GM19324 (cell line): ENCODE measurements around the gene HSPA8.
"Not testable (repeated sequence)": the region's sequence is repeated elsewhere in the genome, so short reads cannot be mapped to it uniquely, and the experiment has no call there.

Experiments
- ATAC-seq: cut with Tn5 transposase; IDR thresholded peaks from one replicate; pipeline ENCODE4 v1.9.1; 2021; ENCODE audit warnings: mild to moderate bottlenecking, moderate library complexity; ENCODE audit not compliant: unreplicated experiment, low FRiP score

HSPA8 gene

GRCh38 chr11:123061403-123062157 lies at the start of gene HSPA8:
Gene HSPA8, minus strand, starts transcription at chr11:123062136. Its CDS starts 812 bp downstream, at chr11:123061324.
- no peak for ATAC-seq

GRCh38 chr11:123111465-123111864 lies 49.5 kb upstream of the HSPA8 start:
- no peak for ATAC-seq

GRCh38 chr11:123110397-123110796 lies 48.5 kb upstream of the HSPA8 start:
- no peak for ATAC-seq

GRCh38 chr11:123107945-123108495 lies 46.1 kb upstream of the HSPA8 start:
- no peak for ATAC-seq

GRCh38 chr11:123104697-123105096 lies 42.8 kb upstream of the HSPA8 start:
- ATAC-seq, result no peak

GRCh38 chr11:123103326-123103980 lies 41.5 kb upstream of the HSPA8 start:
- ATAC-seq, result no peak

GRCh38 chr11:123100379-123101085 lies 38.6 kb upstream of the HSPA8 start:
- no peak for ATAC-seq

GRCh38 chr11:123098990-123099389 lies 37.1 kb upstream of the HSPA8 start:
- no peak for ATAC-seq

- no peak for ATAC-seq
Measured at GRCh38 chr11:123093739-123094138, 31.8 kb upstream of the HSPA8 start.

- ATAC-seq, result no peak
Measured at GRCh38 chr11:123091506-123091905, 29.6 kb upstream of the HSPA8 start.

- not testable (repeated sequence) for ATAC-seq
Measured at GRCh38 chr11:123090168-123090567, 28.2 kb upstream of the HSPA8 start.

GRCh38 chr11:123088896-123089295 lies 27.0 kb upstream of the HSPA8 start:
- not testable (repeated sequence) for ATAC-seq

- peak; percentile 92 for ATAC-seq
Measured at GRCh38 chr11:123087657-123088056, 25.7 kb upstream of the HSPA8 start.

GRCh38 chr11:123086305-123086704 lies 24.4 kb upstream of the HSPA8 start:
- ATAC-seq, result no peak

- no peak for ATAC-seq
Measured at GRCh38 chr11:123085497-123085896, 23.6 kb upstream of the HSPA8 start.

- ATAC-seq, result no peak
Measured at GRCh38 chr11:123084454-123084853, 22.5 kb upstream of the HSPA8 start.

GRCh38 chr11:123083623-123084029 lies 21.7 kb upstream of the HSPA8 start:
- ATAC-seq, result no peak

- no peak for ATAC-seq
Measured at GRCh38 chr11:123082977-123083376, 21.0 kb upstream of the HSPA8 start.

GRCh38 chr11:123080015-123080414 lies 18.1 kb upstream of the HSPA8 start:
- no peak for ATAC-seq

- ATAC-seq, result no peak
Measured at GRCh38 chr11:123076484-123076883, 14.5 kb upstream of the HSPA8 start.
